ENCODE measurements around the gene CD52.

Gene CD52, protein sequence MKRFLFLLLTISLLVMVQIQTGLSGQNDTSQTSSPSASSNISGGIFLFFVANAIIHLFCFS

GRCh38 chr1:26317612-26318337, at the start of gene CD52:
CD52 (plus strand) TSS chr1:26317958; CDS start chr1:26318018, 60 bp downstream.
- DNase-seq (ENCODE audit: low spot score): no peak

GRCh38 chr1:26268290-26269197, 49.2 kb upstream of the CD52 start:
- no peak for DNase-seq (ENCODE audit: low spot score)

DNA sequence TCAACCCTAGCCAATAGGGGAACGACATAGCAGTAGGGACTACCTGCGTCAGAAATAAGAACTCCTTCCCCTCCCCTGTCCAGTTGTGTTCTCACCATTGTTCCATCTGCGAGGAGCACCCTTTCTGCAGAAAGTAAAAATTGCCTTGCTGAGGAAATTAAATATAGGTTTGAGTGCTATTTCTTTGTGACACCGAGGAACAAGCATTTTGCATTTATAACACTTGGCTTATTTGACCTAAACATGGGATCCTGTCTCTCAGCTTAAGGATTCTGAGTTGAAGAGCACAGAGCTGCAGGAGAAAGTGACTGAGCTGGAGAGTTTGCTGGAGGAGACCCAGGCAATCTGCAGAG, 48.6 kb upstream of the CD52 start:
- DNase-seq (ENCODE audit: low spot score): no peak

DNA sequence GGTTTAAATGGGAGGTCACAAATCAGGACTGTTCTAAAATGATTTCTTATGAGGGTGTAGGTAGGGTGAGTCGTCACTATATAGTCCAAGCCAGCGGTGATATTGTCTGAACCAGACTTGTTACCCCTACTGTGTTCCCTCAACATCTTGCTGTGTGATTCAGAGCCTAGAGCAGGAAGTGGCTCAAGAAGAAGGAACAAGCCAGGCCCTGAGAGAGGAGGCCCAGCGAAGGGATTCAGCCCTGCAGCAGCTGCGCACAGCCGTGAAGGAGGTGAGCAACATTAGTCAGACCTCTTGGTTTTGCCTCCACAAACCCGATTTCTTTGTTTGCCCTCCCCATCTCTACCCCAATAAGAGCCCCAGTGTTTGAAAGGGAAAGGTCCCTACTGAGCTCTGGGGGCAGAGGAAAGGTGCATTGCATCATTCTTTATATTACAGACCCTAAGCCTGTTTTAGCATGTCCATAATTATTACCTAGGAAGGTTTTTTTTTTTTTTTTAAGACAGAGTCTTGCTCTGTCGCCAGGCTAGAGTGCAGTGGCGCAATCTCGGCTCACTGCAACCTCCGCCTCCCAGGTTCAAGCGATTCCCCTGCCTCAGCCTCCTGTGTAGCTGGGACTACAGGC, 42.8 kb upstream of the CD52 start:
- no peak for DNase-seq (ENCODE audit: low spot score)

DNA sequence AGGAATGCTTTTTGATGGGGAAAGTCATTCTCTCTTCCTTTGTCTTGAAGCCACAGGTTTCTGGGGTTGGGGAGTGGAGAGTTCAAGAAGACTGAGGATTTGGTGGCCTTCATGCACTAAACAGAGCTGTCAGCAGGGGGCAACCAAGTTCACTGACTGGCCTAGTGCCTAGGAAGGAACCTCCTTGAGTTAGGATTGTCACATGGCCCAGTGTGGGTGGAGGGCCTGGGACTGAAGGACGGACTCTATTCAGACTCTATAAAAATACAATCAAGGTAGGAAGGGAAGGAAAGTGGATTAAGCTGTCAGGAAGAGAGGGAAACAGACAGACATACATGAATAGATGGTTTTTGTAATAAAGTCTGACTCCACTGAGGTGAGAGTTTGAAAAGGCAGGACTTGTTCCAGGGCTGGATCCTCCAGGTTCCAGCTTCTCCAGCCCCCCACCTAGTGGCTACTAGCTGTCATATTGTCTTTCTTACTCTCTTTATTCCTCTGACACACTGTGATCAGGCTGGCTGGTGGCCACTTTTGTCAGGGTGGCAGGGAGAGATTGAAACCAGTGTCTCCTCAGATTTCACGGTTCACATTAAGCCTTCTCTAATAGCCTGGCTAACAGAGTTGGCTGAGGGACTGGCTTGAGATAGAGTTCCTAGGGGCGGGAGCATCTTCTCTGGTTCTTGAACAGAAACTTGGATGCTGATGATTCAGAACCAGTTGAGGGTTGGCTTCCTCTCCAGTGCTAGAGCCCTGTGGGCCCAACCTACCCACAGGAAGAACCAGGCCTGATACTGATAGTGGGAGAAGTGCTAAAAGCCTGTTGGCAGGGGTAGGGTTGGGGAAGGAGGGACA, 42.0 kb upstream of the CD52 start:
- peak; percentile 82 for DNase-seq (ENCODE audit: low spot score)

- DNase-seq (ENCODE audit: low spot score): no peak
These were observed 41.3 kb upstream of the CD52 start for GRCh38 chr1:26276432-26276838.

DNA sequence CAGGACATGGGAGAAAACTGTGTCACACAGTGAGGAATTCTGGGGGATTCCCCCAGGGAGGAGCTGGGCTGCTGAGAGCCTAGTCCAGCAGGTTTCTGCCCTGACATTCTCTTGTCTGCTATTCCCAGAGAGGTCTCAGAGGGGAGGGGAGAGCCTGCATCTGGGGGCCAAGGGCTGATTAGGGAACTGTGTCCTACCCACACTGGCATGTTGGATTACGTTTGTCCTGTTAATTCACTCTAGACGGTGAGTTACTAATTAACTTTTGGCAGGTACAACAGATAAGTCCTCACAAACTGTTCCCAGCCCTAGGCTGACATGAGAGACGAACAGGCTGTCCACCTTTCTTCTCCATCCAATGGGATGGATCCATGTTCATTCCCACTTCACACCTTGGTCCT, 40.5 kb upstream of the CD52 start:
- DNase-seq (ENCODE audit: low spot score): no peak

- no peak for DNase-seq (ENCODE audit: low spot score)
These were observed 40.0 kb upstream of the CD52 start for GRCh38 chr1:26277719-26278118.

DNA sequence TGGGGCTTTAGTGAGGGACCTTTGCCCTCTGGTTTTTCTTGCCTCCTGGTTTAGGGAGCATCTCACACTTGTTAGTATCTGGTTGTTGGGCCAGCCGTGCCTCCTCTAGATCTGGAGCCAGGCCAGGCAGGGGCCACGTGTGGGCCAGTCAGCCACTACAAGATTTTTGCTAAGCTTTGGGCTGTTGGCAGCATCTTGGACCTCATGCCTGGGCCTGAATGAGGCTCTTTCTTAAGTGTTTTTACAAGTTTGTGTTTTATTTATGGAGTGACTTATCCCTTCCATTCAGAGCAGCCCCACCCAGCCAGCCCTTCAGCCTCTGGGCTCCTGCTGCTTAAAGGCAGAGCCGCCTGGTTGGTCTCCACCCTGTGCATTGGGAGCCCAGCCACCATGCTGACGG, 39.5 kb upstream of the CD52 start:
- no peak for DNase-seq (ENCODE audit: low spot score)

GRCh38 chr1:26278724-26279455, 38.9 kb upstream of the CD52 start:
- peak; percentile 76 for DNase-seq (ENCODE audit: low spot score)

- DNase-seq (ENCODE audit: low spot score): peak; percentile 80
These were observed 38.1 kb upstream of the CD52 start, which contains the start of gene SH3BGRL3 for GRCh38 chr1:26279456-26280332. SH3BGRL3 (plus strand) TSS chr1:26280086; CDS start chr1:26280156, 70 bp downstream.

DNA sequence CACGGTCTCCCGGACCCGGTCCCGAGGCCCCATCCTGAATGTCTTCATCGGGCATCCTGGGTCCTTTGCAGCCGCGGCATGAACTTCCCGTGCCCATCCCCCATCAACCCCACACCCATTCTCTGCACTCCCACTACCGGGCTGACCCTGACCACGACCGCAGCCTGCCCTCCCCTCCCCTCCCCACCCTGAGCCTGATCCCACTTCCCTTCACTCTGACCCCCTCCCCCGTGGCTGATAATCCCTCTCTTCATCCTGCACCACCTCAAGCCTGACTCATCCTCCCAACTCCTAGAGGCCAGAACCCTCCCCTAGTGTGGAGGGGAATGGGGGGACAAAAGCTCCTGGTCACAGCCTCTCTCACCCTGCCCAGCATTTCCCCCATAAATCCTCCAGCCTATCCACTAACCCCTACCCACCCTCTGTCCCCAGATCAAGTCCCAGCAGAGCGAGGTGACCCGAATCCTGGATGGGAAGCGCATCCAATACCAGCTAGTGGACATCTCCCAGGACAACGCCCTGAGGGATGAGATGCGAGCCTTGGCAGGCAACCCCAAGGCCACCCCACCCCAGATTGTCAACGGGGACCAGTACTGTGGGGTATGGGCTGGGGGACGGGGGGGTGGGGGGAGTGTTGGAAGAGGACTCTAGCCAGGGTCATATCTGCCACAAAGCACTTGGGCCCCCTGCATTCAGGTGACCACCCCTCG, 37.3 kb upstream of the CD52 start:
- peak; percentile 38 for DNase-seq (ENCODE audit: low spot score)

DNA sequence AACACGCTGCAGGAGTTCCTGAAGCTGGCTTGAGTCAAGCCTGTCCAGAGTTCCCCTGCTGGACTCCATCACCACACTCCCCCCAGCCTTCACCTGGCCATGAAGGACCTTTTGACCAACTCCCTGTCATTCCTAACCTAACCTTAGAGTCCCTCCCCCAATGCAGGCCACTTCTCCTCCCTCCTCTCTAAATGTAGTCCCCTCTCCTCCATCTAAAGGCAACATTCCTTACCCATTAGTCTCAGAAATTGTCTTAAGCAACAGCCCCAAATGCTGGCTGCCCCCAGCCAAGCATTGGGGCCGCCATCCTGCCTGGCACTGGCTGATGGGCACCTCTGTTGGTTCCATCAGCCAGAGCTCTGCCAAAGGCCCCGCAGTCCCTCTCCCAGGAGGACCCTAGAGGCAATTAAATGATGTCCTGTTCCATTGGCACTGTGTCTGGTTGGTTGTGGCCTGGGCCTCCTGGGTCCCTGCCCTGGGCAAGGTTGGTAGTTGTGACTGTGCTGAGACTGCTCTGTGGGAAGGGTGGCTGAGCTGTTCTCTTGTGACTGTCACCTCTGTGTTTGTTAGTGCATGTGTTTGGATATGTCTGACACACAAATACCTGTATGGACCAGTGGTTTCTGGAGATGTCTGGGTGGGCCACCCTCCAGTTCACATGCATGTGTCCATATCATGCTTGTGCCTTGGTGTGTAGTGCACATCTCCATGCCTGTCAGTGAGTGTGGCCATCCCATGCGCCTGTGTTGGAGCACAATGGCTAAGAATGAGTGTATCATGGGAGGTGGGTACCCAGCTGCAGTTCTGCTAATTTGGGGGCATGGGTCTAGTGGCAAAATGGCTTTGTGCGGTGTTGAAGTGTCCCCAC, 36.4 kb upstream of the CD52 start:
- no peak for DNase-seq (ENCODE audit: low spot score)

DNA sequence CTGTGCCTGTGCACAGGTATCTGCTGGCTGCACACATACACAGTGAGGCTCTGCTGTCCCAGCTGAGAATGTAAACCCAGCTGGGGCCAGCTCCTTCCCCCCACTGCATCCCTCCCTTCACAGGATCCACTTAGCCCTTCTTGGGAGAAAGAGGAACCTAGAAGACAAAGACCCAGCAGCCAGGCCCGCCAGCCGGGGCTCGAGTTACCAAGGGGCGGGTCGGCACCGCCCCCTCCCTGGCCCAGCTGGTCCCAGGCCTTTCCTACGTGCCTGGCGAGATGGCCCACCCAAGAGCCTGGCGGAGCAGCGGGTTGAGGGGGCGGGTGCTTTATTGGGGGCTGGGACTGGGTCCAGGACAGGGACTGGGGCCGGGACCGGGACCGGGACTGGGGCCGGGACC, 35.8 kb upstream of the CD52 start:
- no peak for DNase-seq (ENCODE audit: low spot score)

GRCh38 chr1:26282401-26282918, 35.3 kb upstream of the CD52 start:
- DNase-seq (ENCODE audit: low spot score): no peak

- no peak for DNase-seq (ENCODE audit: low spot score)
These were observed 34.4 kb upstream of the CD52 start for GRCh38 chr1:26283279-26283853.

GRCh38 chr1:26283871-26284596, 33.7 kb upstream of the CD52 start:
- no peak for DNase-seq (ENCODE audit: low spot score)
